ENCODE measurements around the gene PPARG.
"Not testable (repeated sequence)": the region's sequence is repeated elsewhere in the genome, so short reads cannot be mapped to it uniquely, and the experiment has no call there.

GRCh38 chr3:12457380-12457779, 168.5 kb downstream of the PPARG start:
- TF ChIP-seq CTCF (IDR thresholded peaks at IDR 0.05 in 8 of 11, conservative IDR thresholded peaks at IDR 0.05 in 3 of 11); POLR2A (IDR thresholded peaks at IDR 0.05): not testable (repeated sequence)

Measured in spleen (tissue), 7 donors.